GM23248 (cell line): ENCODE results near the gene NMRK1.

Source experiments
- EZH2 ChIP-seq: fragments of 200-600 bp; sonication (generic); IDR thresholded peaks from 2 replicates; pipeline ENCODE4 v1.6.1; 2018; ENCODE audit warnings: antibody characterized with exemption, mild to moderate bottlenecking; ENCODE audit not compliant: insufficient read depth, poor library complexity, severe bottlenecking
- EZH2phosphoT487 ChIP-seq: fragments of 200-600 bp; sonication (generic); IDR thresholded peaks from 2 replicates; pipeline ENCODE4 v1.6.1; 2018; ENCODE audit warnings: antibody characterized with exemption, moderate library complexity, mild to moderate bottlenecking, low read depth; ENCODE audit not compliant: insufficient read depth

DNA sequence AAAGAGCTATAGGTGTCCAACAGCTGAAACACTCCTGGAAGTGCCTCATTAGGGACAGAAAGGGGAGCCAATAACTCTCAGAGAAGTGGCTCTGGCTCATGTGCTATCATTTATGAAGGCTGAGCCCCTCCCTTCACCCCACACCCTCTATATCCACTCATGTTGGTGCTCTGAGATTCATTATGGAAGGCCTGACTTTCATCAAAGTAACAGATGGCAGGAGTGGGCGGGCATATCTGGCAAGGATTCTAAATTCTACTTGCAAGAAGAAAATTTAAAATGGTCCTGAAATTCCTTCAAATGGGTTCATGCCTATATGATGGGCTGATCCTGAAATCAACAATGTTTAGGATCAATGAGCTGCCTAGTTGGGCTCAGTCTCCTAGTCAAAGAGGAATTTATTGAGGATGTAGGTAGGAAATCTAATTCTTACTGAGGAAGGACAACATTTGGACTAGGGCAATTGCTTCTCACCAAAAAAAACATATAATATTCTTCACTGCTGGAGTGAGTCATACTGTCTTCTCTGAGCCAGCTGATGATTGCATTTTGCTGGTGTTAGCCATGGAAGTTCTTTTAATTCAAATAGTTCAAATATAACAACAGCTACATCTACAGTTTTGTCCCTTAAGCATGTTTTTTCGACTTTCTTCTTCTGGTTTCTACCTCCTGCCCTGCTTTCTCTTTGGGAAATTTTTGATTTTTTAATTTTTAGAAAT, 23.5 kb downstream of the NMRK1 start:
- TF ChIP-seq EZH2phosphoT487 (no peak), EZH2 (no peak)
